DMS114 treated with DMSO at 0.1 percent for 48 hours (cell line): Measurements from ENCODE around the gene SAP25.
"Not testable (repeated sequence)": the region's sequence is repeated elsewhere in the genome, so short reads cannot be mapped to it uniquely, and the experiment has no call there.

Experiments
- DNase-seq: peaks from one replicate; lab custom pipeline; 2025; ENCODE audit not compliant: unreplicated experiment; lab: John Stamatoyannopoulos, UW

SAP25 gene

GRCh38 chr7:100576384-100576993, 2.8 kb upstream of the SAP25 start:
- DNase-seq, result no peak

GRCh38 chr7:100575746-100576383, 2.2 kb upstream of the SAP25 start:
- no peak for DNase-seq

DNA sequence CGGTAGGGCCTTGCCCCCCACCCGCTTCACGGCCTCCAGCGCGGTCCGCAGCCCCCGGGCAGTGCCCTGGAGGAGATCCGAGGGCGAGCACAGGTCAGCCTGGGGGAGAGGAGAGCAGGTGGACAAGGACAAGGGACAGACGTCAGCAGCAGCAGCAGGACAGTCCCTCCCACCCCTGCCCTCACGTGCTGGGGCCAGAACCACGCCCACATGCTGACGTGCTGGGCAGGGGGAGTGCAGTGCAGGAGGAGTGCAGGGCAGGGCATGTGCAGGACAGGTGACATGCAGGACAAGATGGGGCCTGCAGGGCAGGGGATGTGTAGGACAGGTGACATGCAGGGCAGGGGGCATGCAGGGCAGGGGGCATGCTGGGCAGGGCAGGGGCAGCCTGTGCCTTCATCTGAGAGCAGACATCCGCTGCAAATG, 1.5 kb upstream of the SAP25 start:
- DNase-seq, result no peak

GRCh38 chr7:100574362-100575205, 884 bp upstream of the SAP25 start:
- DNase-seq, result no peak

- no peak for DNase-seq
These were observed 588 bp downstream of the SAP25 start for GRCh38 chr7:100572949-100573675.

- DNase-seq, result no peak
These were observed 1.3 kb downstream of the SAP25 start for GRCh38 chr7:100572281-100572948.

DNA sequence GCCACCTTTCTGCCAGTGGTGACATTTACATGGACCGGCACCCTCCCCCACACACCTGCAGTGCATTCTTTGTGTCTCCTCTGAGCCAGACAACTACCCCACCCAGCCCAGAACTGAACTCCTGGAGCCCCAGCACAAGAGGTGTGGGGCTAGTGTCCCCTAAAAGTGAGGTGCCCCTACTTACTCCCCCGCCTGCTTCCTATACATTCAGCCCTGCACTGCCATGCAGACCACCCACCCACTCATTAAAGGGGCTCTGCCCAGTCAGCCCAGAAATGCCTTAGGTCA, 1.9 kb downstream of the SAP25 start:
- no peak for DNase-seq

DNA sequence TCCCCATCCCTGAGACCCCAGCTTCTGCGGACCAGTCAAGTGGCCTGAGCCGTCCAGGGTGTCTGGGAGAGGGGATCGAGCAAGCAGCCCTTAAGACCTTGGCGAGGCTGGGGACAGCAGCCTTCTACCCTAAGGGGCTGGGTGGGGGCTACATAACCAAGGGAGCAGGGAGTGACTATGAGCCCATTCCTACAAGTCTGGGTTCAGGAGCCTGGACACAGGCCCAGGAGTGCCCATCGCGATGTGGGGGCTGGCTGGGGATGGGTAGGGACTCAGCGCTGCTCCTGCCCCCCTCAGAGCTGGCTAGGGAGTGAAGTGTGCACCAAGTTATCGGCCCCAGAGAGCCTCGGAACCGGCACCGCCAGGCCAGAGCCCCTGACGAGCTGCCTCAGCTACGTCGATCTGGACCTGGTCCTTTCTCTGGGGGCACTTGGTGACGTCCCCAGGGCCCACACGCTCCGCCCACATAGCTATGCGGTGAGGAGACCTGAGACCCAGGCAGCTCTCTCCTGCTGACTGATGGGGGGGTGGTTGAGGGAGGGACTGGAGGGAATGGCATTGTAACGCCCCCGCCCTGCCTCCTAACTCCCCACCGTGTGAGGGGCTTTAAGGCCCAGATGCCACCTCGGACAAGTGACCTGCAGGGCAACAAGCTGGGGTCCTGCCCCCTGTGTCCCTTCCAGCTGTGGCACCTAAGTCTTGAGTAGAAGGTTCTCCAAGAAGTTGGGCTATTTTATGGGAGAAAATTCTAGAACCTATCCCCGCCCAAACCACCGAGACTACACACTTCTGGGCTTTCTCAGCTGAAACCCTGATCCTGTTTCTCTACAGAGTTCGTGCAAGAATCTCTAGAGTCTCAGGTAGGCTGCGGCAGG, 2.5 kb downstream of the SAP25 start:
- DNase-seq, result no peak

GRCh38 chr7:100568896-100569844, 4.5 kb downstream of the SAP25 start:
- DNase-seq, result no peak

GRCh38 chr7:100568176-100568895, 5.4 kb downstream of the SAP25 start:
- DNase-seq, result no peak

DNA sequence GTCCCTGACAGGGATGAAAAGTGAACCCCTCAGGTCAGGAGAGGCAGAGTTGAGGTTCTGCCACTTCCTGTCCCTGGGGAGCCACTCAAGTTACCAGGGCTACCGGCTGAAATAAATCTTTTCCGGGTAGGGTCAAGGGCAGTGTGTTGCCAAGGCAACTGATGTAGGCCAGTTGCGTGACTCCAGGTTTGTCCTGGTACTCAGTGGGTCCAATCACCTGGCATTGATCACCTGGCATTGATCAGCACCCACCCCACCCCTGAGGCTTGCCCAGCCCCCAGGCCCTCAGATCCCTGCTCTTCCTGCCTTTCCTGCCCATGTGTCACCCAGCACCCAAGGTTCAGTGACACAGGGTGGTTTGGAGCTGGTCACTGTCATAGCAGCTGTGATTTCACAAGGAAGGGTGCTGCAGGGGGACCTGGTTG, 5.9 kb downstream of the SAP25 start:
- no peak for DNase-seq

- no peak for DNase-seq
These were observed 6.5 kb downstream of the SAP25 start for GRCh38 chr7:100567031-100567730.

GRCh38 chr7:100566018-100566531, 7.6 kb downstream of the SAP25 start:
- DNase-seq, result no peak

DNA sequence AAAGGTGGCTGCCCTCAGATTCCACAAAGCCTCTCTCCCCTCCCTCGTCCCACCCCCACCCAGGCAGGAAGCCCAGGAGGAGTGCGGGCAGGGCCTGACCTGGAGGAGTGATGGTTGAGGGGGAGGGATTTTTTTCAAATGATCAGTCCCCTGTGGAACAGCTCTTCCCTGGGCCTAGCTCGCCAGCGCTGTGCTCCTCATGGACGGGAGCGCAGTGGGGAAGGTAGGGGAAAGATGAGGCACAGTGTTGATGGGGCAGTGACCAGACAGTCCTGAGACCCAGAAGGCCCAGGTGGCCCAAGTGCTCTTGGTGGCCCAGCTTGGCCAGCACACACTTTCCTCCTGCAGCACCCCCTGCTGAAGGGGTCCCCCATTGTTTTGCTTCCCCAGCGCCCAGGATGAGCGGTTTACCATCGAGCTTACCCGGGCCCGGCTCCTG, 8.5 kb downstream of the SAP25 start:
- no peak for DNase-seq

GRCh38 chr7:100564405-100564804, 9.3 kb downstream of the SAP25 start:
- DNase-seq, result not testable (repeated sequence)

GRCh38 chr7:100563809-100564400, 9.8 kb downstream of the SAP25 start:
- DNase-seq, result peak; percentile 18

DNA sequence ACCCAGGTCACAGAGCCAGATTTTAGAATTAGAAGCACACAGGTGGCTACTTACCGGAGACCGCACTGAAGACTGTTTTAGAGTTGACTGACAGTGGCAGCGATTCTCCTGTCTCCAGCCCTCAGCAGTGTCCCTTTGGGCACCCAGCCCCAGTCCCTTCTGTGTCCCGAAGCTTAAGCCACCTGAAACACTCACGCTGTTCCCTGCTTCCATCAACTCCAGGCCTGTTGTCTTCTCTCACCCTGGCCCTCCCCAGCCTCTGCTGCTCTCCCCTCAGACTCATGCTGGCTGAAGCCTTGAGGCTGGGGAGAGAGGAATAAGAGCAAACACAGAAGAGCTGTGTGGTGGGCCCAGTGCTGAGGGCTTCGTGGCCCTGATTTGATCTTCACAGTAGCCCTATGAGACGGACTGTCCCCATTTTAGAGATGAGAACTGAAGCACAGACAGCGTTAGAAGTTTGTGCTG, 10.6 kb downstream of the SAP25 start:
- no peak for DNase-seq
